ENCODE data around the gene MRPL44.
"Not testable (repeated sequence)": the region's sequence is repeated elsewhere in the genome, so short reads cannot be mapped to it uniquely, and the experiment has no call there.

MRPL44 gene

DNA sequence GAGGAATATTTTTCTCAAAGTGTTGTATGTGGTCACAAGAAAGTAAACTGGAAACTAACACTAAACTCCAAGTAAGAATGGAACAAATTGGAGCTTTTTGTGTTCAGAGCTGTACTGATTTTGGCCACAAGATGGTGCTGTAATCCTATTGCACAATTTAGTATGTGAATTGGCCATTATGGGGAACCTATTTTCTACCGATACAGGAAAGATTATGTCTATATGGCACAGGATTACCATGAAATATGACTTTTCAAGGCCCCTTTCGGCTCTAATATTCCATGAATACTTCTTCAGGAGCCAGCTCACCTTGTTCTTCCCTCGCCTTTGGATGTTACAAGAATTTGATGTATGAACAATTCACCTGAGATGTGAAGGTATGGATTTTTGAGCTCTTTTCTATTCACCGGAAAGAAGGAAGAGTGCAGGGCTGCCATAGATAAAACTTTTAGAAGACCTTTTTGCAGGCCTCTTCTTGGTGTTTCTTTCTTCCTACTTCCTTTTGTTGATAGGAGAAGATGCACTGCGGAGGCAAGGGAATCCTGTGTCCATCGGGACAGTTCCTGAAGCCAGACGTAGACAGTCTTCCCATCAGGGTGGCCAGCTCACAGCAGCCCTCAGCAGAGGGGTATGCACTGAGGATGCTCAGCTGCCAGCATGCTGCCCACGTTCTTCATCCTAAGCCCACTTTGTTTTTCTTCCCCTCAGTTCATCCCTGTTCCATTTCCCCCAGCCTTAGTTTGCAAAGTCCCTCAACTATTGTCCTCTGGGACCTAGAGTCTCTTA, 13.3 kb downstream of the MRPL44 start:
- DNase-seq (ENCODE audit: low read depth, low spot score), result no peak

DNA sequence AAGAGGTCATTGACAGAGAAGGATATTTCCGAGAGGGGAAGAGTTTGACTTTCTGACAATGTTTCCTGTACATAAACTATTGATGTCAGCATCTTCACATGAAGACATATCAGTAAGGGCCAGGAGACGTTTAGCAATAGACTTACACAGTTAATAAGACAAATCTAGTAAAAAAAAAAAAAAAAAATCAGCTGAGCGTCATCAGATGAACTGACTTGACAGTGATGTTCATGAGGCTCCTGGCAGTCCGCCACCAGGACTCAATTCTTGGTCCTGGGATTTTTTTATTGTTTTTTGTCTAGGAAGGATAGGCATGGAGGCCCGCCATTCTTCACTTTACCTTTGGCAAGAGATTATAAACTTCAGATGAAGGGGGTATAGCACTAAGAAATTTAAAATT, 14.5 kb downstream of the MRPL44 start:
- DNase-seq (ENCODE audit: low read depth, low spot score), result no peak

DNA sequence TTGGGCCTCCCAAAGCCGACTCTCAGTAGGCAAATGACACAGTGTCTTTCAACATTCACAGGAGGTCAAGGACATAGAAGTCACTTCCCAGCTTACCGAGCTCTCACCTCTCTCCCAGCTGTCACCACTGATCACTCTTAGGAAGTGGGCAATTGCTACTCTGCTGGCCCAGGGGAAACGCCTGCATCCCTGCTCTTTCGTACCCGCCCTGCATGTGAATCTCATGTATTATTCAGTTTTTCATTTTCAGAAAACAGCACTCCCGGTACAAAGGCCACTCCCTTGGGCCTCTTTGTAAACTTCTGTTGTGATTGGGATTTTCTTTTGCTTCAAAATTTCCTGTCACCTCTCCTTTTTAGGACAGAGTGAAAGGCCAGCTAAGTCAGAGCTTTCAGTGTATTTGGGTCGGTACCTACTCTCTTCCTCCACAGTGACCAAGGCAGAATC, 15.4 kb downstream of the MRPL44 start:
- no peak for DNase-seq (ENCODE audit: low read depth, low spot score)

DNA sequence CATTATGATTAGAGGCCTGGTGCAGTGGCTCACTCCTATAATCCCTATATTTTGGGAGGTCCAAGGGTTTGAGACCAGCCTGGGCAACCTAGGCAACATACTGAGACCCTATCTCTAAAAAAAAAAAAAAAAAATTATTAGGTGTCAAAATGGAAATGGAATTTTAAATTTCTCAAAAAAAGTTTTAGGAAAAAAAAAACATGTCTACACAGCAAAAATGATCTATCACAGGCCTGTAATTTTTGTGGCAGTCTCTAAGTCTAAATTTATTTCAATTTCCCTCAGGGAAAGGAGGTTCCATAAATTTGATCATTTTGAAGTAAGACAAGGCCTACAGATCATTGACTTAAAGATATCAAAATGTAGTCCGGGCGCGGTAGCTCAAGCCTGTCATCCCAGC, 16.3 kb downstream of the MRPL44 start:
- no peak for DNase-seq (ENCODE audit: low read depth, low spot score)

DNA sequence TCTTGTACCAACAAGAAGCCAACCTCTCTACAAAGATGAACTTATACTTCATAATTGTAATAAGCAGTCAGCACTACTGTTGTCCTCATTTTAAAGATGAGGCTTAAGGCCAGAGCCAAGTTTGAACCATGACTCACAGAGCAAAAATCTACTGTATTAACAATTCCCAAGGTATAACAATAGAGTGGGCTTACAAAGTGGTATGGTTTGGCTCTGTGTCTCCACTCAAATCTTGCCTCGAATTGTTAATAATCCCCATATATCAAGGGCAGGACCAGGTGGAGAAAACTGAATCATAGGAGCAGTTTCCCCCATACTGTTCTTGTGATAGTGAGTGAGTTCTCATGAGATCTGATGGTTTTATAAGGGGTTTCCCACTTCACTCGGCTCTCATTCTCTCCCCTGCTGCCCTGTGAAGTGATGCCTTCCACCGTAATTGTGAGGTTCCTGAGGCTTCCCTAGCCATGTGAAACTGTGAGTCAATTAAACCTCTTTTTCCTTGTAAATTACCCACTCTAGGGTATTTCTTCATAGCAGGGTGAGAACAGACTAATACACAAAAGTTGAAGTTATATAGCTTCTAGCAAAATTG, 19.5 kb downstream of the MRPL44 start:
- DNase-seq (ENCODE audit: low read depth, low spot score), result no peak

DNA sequence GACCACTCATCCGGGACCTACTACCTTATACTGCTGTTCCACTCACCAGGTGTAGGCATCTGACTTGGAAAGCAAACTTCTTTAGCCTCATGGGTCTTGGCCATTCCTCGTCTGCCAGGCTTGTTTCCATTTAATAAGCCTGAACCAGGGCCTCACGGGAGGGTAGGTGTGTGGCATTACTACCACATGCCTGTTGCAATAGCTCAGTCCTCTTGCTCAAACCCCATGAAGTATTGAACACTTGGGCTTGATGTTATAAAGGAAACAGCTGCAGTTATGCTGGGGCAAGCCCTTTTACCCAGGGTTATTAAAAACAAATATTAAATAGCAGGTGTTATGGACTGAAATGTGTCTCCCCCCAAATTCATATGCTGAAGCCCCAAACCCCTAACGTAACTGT, 21.2 kb downstream of the MRPL44 start:
- no peak for DNase-seq (ENCODE audit: low read depth, low spot score)

DNA sequence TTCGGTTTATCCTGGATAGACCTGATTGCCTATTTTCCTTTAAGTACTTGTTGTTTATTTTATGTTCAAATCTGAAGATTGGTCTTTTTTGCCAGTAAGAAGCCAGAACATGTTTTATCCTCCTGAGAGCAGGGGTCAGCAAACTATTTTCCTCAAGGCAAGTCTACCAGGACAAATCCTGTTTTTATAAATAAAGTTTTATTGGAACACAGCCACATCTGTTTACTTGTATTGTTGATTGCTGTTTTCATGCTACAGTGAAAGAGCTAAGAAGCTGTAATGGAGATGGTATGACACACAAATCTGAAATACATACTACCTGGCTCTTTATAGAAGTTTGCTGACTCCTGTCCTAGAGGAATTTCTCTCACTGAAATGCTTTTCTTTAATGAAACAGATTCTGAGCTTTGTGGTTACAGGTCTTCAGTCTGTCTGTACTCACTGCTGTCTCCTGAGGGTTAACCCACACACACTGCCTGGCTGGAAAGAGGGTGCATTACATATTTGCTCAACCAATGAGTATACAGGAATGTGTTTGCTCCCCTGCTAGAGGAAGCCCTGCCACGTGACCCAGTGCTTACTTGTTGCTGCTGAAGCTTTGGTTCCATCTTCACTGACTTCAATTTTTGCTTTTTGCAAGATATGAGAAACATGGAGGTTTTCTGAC, 22.6 kb downstream of the MRPL44 start:
- no peak for DNase-seq (ENCODE audit: low read depth, low spot score)

DNA sequence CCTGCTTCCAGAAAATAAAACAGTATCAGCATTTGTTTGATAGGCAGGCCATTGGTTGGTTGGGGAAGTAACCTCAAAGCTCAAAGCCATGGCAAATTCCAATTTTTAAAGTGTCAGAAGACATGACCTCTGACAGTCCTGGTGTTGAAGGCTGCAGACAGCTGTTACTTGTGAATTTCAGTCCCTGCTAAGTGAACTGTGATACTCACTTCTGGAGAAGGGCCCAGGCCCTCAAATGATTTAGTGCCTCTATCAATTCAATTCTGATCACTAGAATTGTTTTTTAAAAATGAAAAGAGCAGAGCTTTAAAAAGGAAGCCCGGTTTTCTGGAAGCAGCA, 23.1 kb downstream of the MRPL44 start:
- DNase-seq (ENCODE audit: low read depth, low spot score), result no peak

DNA sequence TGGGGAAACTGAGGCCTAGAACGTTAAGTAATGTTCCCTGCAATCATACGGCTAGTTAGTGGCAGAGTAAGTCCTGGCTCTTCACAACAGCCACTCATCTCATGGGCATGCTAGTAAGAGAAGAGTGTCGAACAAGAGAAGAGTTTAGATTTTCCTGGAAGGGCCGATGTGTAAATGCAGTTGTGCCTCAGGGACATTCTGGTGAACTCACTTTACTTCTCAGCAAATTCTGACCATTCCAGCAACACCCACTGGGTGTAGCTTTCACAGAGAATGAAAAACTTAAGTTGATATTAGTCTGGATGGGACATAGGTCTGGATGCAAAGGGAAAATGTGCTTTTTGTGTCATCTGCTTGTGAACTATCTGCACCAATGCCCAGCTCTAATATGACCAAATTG, 23.5 kb downstream of the MRPL44 start:
- DNase-seq (ENCODE audit: low read depth, low spot score), result no peak

DNA sequence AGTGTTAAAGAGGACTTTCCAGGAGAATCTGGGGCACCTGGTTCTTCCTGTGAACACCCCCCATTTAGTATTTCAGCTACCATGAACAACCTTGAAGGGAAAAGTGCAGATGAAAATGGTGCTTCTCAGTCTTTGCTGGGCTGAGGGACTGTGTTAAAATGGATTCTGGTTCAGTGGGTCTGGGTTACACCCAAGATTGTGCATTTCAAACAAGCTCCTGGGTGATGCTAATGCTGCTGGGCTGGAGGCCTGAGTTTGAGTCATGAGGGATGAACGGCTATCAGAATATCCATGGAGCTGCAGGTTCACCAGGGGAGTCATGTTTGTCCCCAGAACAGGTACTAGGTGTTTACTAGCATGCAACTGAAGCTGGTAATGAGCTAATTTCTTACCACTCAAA, 24.0 kb downstream of the MRPL44 start:
- DNase-seq (ENCODE audit: low read depth, low spot score), result no peak

DNA sequence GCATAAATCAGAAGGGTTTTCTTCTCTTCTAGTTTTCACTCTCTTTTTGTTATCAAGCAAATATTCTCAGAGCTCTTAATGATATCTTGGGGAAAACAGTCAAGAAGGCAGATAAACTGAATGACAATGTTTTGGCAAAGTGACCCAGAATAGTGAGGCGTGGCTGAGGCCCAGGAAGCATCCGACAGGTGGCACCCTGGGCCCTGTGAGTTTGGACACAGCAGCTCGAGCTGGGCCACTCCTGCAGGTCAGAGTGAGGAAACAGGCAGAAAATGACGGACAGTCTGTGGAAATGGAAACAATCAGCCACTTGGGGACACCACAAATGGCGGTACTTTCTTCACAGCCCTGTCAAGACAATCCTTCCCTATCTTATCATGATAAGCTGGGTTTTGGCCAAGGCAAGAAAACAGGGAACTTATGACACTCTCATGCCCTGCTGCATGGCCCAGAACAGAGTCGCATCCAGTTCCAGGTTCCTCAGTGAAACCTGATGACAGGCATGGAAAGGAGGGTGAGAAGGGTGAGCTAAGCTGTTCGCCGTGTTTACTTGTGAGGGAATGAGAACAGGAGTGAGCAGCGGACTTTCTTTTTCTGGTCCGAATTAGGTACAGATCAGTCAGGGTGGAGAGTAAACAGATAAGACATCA, 32.1 kb downstream of the MRPL44 start:
- DNase-seq (ENCODE audit: low read depth, low spot score), result no peak

DNA sequence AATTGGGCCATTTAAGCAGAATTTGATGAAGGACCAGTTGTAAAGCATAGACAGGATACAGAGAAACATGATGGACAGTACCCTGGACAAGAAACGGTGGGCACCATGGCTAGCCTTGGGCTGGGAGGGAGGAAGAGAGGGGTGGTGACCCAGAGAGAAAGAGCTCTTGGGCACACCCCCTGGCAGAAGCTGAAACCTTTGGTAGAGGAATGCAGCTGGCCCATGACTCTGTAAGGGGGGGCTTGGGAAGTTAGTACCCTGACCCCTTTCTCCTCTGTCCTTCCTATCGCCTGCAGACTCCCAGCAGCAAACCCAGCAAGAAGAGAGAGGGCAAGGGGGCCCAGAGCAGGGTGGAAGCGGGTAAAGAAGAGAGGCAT, 32.6 kb downstream of the MRPL44 start:
- DNase-seq (ENCODE audit: low read depth, low spot score), result no peak

DNA sequence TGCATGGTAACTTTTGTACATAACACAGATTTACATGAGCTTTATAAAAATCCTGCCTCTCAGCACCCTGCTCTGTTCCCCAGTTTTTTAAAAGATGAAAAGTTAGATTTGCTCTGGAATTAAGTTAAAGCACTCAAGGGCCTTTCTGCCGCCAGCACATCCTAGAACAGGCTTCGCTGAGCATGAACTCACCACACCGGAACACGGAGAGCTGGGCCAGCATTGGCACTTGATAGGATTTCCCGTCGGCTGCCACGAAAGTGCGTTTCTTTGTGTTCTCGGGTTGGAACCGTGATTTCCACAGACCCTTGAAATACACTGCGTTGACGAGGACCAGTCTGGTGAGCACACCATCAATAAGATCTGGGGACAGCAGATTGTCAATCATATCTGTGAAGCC, 34.3 kb downstream of the MRPL44 start:
- no peak for DNase-seq (ENCODE audit: low read depth, low spot score)

DNA sequence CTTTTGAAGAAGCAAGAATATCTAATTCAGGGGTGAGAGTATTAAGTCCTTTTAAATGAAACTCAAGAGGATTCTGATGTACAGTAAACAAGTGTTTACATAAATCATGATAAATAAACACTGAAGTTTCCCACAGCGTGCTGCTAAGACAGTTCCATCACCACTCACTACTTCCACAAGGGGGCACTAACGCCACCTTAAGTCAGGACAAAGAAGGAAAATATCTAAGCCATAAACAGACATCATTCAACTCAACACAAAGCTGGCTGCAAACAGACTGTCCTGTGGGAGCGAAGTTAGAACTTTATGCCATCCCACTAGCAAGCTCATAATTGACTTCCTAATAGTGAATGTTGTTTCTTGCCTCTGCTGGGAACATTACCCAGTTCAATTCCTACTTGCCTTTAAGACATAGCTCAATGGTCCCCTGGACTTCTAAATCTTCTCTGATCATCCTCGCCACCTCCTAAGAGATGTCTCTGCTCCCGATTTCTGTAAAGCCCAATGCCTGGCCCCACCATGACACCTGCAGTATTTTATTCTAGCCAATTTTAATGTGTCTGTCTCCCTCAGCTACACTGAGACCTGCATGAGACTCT, 36.5 kb downstream of the MRPL44 start:
- no peak for DNase-seq (ENCODE audit: low read depth, low spot score)

DNA sequence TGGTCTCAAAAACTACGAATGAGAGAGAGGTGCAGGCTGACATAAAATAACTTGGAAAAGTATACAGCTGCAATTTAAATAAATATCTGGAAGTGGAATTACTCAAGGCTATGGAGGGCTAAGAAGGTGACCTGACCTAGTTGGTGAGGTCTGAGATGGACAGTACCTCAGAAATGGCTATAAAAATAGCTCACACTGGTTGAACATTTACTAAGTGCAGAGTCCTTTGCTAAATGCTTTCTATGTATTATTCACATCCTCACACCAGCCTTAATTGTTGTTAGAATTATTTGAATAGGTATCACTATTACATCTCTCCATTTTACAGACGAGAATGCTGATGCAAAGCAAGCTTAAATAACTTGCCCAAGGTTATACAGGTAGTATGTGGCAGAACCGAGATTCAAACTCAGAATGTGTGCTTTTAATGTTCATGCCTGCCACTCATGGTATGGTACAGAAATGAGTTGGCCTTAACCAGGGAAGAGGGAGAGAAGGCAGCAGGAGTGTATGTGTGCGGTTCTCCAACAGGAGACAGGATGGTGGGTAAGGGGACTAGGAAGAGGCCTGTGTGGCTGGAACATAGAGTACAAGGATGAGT, 37.4 kb downstream of the MRPL44 start:
- DNase-seq (ENCODE audit: low read depth, low spot score), result no peak

DNA sequence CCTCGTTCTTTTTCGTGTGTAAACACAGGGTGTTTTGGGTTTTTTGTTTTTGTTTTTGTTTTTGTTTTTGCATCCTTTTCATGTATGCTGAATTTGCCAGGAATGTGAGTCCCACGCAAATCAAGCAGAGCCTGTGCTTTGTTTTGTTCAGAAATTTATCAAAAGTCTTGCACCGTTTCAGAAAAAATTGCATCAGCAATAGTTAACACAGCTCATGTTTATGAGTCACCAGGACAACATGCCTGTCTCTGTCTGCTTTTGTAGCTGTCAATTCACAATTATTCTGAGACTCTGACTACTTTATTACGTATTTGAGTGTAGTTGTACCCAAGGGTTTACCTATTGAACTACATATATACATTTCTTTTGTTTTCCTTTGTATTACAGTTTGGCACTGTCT, 38.3 kb downstream of the MRPL44 start:
- DNase-seq (ENCODE audit: low read depth, low spot score), result no peak

DNA sequence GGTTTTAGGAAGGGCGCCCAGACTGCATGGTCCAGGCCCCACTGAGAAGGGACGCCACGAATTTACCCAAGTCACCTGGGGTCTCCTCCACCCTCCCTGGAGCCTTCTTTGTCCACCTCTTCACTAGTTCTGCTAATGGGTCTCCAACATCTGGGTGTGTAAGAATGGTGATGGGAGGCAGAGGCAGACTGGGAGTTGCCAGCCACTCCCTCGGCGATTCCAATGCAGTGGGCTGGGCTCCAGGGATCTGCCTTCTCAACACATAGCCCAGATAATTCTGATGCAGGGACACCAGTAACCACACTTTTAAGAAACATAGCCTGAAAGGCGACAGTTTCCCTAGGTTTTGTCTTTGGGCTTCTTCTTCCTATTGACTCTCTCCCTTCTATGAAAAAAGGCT, 39.1 kb downstream of the MRPL44 start:
- DNase-seq (ENCODE audit: low read depth, low spot score), result no peak

DNA sequence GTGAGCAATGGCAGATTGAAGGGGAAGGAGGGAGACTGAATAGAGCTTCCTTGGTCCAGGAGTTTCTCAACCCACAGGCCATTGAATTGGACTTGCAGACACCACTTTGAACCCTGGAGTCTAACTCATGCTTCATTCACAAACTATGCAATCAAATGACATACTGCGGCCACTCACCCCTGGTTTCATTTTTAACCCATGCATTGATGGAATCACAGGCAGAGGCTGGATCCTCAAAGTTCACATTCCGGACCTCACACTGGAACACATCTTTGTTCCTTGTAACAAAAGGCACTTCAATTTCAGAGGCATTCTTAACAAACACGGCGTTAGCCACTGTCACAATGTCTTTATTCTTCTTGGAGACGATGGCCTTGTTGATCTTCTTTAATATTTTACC, 40.7 kb downstream of the MRPL44 start:
- no peak for DNase-seq (ENCODE audit: low read depth, low spot score)

DNA sequence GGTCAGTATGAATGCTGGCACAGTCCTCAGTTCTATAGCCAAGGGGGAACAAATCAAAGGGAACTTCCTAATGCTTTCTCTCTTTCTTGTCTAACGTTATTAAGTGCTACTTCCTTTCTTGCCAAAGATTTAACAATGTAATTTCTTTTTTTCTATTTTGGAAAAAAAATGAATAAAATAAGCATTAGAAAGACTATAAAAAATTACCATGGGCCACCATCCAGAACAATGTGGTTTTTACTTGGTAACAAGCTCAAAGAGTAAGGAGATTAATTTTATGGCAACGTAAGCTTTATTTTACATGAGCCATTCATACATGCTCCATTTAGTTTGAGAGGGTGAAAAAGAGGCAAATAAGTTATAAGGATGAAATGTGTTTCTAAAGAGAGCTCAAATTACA, 41.7 kb downstream of the MRPL44 start:
- DNase-seq (ENCODE audit: low read depth, low spot score), result no peak

DNA sequence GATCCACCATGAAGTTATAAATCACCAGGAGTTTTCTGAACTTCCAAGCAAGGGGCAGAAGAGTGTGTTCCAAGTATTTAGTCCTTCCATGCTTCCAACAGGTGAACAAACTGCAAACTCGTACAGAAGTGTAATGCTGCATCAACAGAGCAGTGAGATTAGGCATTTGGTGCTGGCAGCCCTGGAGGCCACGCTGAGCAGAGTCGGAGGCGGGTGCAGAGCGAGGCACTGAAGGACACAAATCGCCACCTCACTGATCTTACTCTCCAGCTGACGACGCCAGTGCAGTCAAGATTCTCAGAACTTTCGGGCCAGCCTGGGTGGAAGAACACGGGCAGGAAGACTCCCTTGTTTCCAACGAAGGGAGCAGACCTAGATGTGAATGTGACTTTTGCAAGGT, 42.6 kb downstream of the MRPL44 start:
- DNase-seq (ENCODE audit: low read depth, low spot score), result no peak

DNA sequence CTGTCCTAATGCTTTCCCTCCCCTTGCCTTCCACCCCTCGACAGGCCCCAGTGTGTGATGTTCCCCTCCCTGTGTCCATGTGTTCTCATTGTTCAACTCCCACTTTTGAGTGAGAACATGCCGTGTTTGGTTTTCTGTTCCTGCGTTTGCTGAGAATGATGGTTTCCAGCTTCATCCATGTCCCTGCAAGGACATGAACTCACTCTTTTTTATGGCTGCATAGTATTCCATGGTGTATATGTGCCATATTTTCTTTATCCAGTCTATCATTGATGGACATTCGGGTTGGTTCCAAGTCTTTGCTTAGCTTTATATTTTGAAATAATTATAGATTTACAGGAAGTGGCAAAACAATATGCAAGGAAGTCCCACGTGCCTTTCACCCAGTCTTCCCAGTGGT, 43.4 kb downstream of the MRPL44 start:
- DNase-seq (ENCODE audit: low read depth, low spot score), result not testable (repeated sequence)
